K562 (cell line): Measurements from ENCODE around the gene CENPX. TPM values are rescaled to one million over a fixed set of nuclear protein-coding genes. Genes with fewer than 3 reads are reported as not detected.
A peak's percentile ranks its signal among the peaks of the same experiment; 100 is the strongest.

ENCODE experiments used
- ATAC-seq: fragments of 200-7000 bp; cut with Tn5 transposase; 3 replicates; pipeline ENCODE4 v1.9.1; 2020; ENCODE audit warnings: moderate library complexity
- Bru-seq: library from RNA; stranded (reverse); fragments of 400-500 nt; gene quantifications from one replicate; lab custom pipeline; 2021; lab: Mats Ljungman, UMichigan
- BruChase-seq, 2 experiments: library from RNA; stranded (reverse); fragments of 400-500 nt; gene quantifications; one replicate each; lab custom pipeline; 2021; lab: Mats Ljungman, UMichigan
- BruUV-seq: library from RNA; stranded (reverse); fragments of 400-500 nt; replicated peaks from 2 replicates; lab custom pipeline; 2021; lab: Mats Ljungman, UMichigan
- CTCF ChIA-PET: fragments of 300-600 bp; formaldehyde crosslinking; extraction: SDS; loops from one replicate; lab custom pipeline; 2021; ENCODE audit warnings: low intra/inter-chr PET ratio; lab: Yijun Ruan, JAX
- POLR2A ChIA-PET: fragments of 300-600, 350-650 bp; sonication (Branson Sonifier 250); formaldehyde crosslinking; extraction: SDS; loops from one replicate; lab custom pipeline; 2021; ENCODE audit warnings: antibody characterized with exemption, inconsistent platforms; lab: Yijun Ruan, JAX
- DNase-seq, 4 experiments: peaks; one replicate each; pipeline versions ENCODE4 v3.0.0 to v3.0.0-alpha.2; 2011 to 2018; ENCODE audit warnings: low spot score in 3 of 4, mixed read lengths in 3 of 4; ENCODE audit errors: extremely low read depth in 1 of 4
- FAIRE-seq: peaks from 2 replicates; lab custom pipeline; 2011; peaks lifted over from hg19 to GRCh38; lab: Jason Lieb, UNC
- H2AFZ ChIP-seq: 2 replicates; pipeline ENCODE4 v1.6.0; 2011; ENCODE audit warnings: low read depth, low read length, control low read depth, inconsistent platforms
- H3K27ac ChIP-seq: fragments of 200-600 bp; 3 replicates; pipeline ENCODE4 v1.8.0; 2011; ENCODE audit warnings: low read depth, mild to moderate bottlenecking, control low read depth, inconsistent platforms, low read length, moderate library complexity, mixed read lengths; ENCODE audit errors: extremely low read depth
- H3K27me3 ChIP-seq, 2 experiments: fragments of 300-600 bp in 1 of 2; 2 replicates in 1 of 2; 3 replicates in 1 of 2; pipeline versions ENCODE4 v1.6.0 to v1.8.0; 2011; ENCODE audit warnings: inconsistent platforms in 2 of 2, low read length in 2 of 2, mild to moderate bottlenecking in 1 of 2, mixed read lengths in 1 of 2, moderate library complexity in 1 of 2; ENCODE audit not compliant: control insufficient read depth in 2 of 2, insufficient read depth in 2 of 2
- H3K36me3 ChIP-seq: fragments of 300-600 bp; 3 replicates; pipeline ENCODE4 v1.8.0; 2011; ENCODE audit warnings: mild to moderate bottlenecking, low read length, inconsistent platforms; ENCODE audit not compliant: control insufficient read depth, insufficient read depth
- H3K4me1 ChIP-seq, 2 experiments: fragments of 200-600 bp in 1 of 2; replicated peaks in 1 of 2; 2 replicates in 1 of 2; 3 replicates in 1 of 2; pipeline versions ENCODE4 v1.5.1 to v1.8.0; 2011; ENCODE audit warnings: inconsistent platforms in 2 of 2, low read length in 2 of 2, mild to moderate bottlenecking in 1 of 2, mixed read lengths in 1 of 2, moderate library complexity in 1 of 2; ENCODE audit not compliant: control insufficient read depth in 2 of 2, insufficient read depth in 2 of 2
- H3K4me2 ChIP-seq: 2 replicates; pipeline ENCODE4 v1.6.1; 2011; ENCODE audit warnings: low read length, control low read depth, inconsistent platforms, mixed read lengths; ENCODE audit not compliant: insufficient read depth
- H3K4me3 ChIP-seq: fragments of 200-600 bp; sonication (generic), shearing (Covaris generic); 2 replicates; pipeline ENCODE4 v1.5.1; 2016; ENCODE audit warnings: control low read depth, inconsistent platforms
- H3K79me2 ChIP-seq: fragments of 200-600 bp; 3 replicates; pipeline ENCODE4 v1.8.0; 2011; ENCODE audit warnings: low read length, inconsistent platforms; ENCODE audit not compliant: control insufficient read depth, insufficient read depth
- H3K9ac ChIP-seq, 2 experiments: 2 replicates each; pipeline versions ENCODE4 v1.6.0 to v1.6.1; 2011; ENCODE audit warnings: low read depth in 2 of 2, low read length in 2 of 2, control low read depth in 1 of 2, inconsistent platforms in 1 of 2, mild to moderate bottlenecking in 1 of 2, mixed read lengths in 1 of 2; ENCODE audit not compliant: insufficient read depth in 1 of 2
- H3K9me1 ChIP-seq: one replicate; pipeline ENCODE4 v1.6.0; 2011; ENCODE audit warnings: inconsistent platforms, mild to moderate bottlenecking, low read length, moderate library complexity; ENCODE audit not compliant: control insufficient read depth, insufficient read depth
- H3K9me3 ChIP-seq: replicated peaks from 2 replicates; pipeline ENCODE4 v1.5.1; 2011; ENCODE audit warnings: low read depth, low read length, inconsistent platforms; ENCODE audit not compliant: control insufficient read depth, insufficient read depth
- H4K20me1 ChIP-seq: replicated peaks from 2 replicates; pipeline ENCODE4 v1.6.1; 2011; ENCODE audit warnings: low read length, inconsistent platforms, mixed read lengths; ENCODE audit not compliant: control insufficient read depth, insufficient read depth
- BMI1 ChIP-seq: fragments of 150-350 bp; IDR thresholded peaks from 2 replicates; pipeline ENCODE4 v1.6.1; 2014; ENCODE audit warnings: low read length
- EP400 ChIP-seq: fragments of 450-650 bp; IDR thresholded peaks from 2 replicates; pipeline ENCODE4 v1.6.1; 2017; ENCODE audit warnings: antibody characterized with exemption, mild to moderate bottlenecking, moderate library complexity
- ETV6 ChIP-seq, 3 experiments: fragments of 150-350 bp in 1 of 3; sonication (generic) in 1 of 3; formaldehyde crosslinking in 1 of 3; IDR thresholded peaks; 2 replicates each; pipeline versions ENCODE4 v1.6.1 to v1.8.0; 2014 to 2022; ENCODE audit warnings: borderline replicate concordance in 2 of 3, low read depth in 2 of 3, antibody characterized with exemption in 1 of 3, low read length in 1 of 3, mild to moderate bottlenecking in 1 of 3, missing genetic modification reagents in 1 of 3
- FOS ChIP-seq: IDR thresholded peaks from 3 replicates; pipeline ENCODE4 v1.6.1; 2011; ENCODE audit not compliant: insufficient read length; ENCODE audit errors: extremely low read depth
- HMG20A ChIP-seq: fragments of 450-650 bp; formaldehyde crosslinking; conservative IDR thresholded peaks from 2 replicates; pipeline ENCODE4 v1.4.0; 2020; ENCODE audit warnings: mild to moderate bottlenecking, mixed read lengths
- LCOR ChIP-seq: sonication (generic); formaldehyde crosslinking; IDR thresholded peaks from 2 replicates; pipeline ENCODE4 v1.8.0; 2022; ENCODE audit warnings: mild to moderate bottlenecking, missing genetic modification reagents
- SMARCB1 ChIP-seq: IDR thresholded peaks from 2 replicates; pipeline ENCODE4 v1.6.1; 2011; ENCODE audit warnings: improper control_type of control experiment, low read depth; ENCODE audit not compliant: insufficient read length
- ZBTB2 ChIP-seq: fragments of 450-650 bp; IDR thresholded peaks from 2 replicates; pipeline ENCODE4 v1.6.1; 2016; ENCODE audit warnings: antibody characterized with exemption
- ZNF124 ChIP-seq: sonication (generic); formaldehyde crosslinking; IDR thresholded peaks from 2 replicates; pipeline ENCODE4 v1.8.1; 2022; ENCODE audit warnings: missing genetic modification reagents
- WGBS: fragments of 100-300 bp; shearing (Covaris generic); methylation state at CpG from one replicate; pipeline ENCODE4 v1.1.6; 2016; ENCODE audit warnings: low coverage, mixed read lengths; ENCODE audit not compliant: insufficient coverage; ENCODE audit errors: missing lambda C conversion rate; 5-methylcytosine and 5-hydroxymethylcytosine counted together
- in situ Hi-C: fragments of 300-500 bp; cut with MboI; formaldehyde crosslinking; loops from 4 replicates; pipeline ENCODE4 v1.15.0; 2018; ENCODE audit warnings: inconsistent platforms, mixed read lengths
- intact Hi-C: fragments of 100-400 bp; cut with micrococcal nuclease; formaldehyde crosslinking; loops from 2 replicates; pipeline ENCODE4 v1.14.2; 2022
- long read RNA-seq, 3 experiments: library from polyadenylated mRNA in 2 of 3; library from RNA in 1 of 3; unstranded in 2 of 3; stranded (forward) in 1 of 3; transcript quantifications; one replicate each; pipeline ENCODE4 v2.0.0, GENCODE V29; 2019 to 2022
- polyA minus RNA-seq, 3 experiments: library from RNA; depleted of rRNA, polyadenylated mRNA; stranded (reverse); fragments of >200 nt; gene quantifications; 2 replicates each; pipeline ENCODE4 v1.2.3, GENCODE V29; 2011
- polyA plus RNA-seq, 8 experiments: library from polyadenylated mRNA; depleted of rRNA in 4 of 8; stranded (reverse) in 5 of 8; unstranded in 3 of 8; fragments of >200 nt; fragmentation: Nextera tagmentation in 2 of 8; fragmentation: Illumina TruSeq in 1 of 8; extraction: Ambion mirVana in 2 of 8; extraction: Trizol in 1 of 8; gene quantifications; 2 replicates each; pipeline versions ENCODE4 v1.2.1 to v1.2.3, GENCODE V29; 2011 to 2014; ENCODE audit warnings: inconsistent platforms in 1 of 8, missing spikeins in 1 of 8
- total RNA-seq, 7 experiments: library from RNA; depleted of rRNA in 6 of 7; stranded (reverse); fragments of >200 nt in 6 of 7; fragmentation: Illumina TruSeq in 2 of 7; extraction: Trizol in 2 of 7; gene quantifications; 2 replicates each; pipeline versions ENCODE4 v1.2.1 to v1.2.3, GENCODE V29; 2011 to 2021; ENCODE audit warnings: low replicate concordance in 1 of 7
- TF ChIP-seq, protein P1 (sequence below): IDR thresholded peaks from 2 replicates; pipeline ENCODE4 v1.6.1; 2011; ENCODE audit not compliant: insufficient read length; ENCODE audit errors: extremely low read depth

The CENPX gene
- 52.2 and 175 TPM in 2 replicates for total RNA-seq (2011; cell fraction: chromatin; rRNA removed; ENCODE audit: low replicate concordance)
- 218 and 267 TPM in 2 replicates for total RNA-seq (2011; cell fraction: nucleolus; rRNA removed)
- total RNA-seq (2011; cell fraction: nucleoplasm; rRNA removed): 117 and 130 TPM in 2 replicates
- 318 and 420 TPM in 2 replicates for total RNA-seq (2014; rRNA removed)
- total RNA-seq (2014; rRNA removed; fragmentation: Illumina TruSeq; extraction: Trizol): 46.8 and 67.9 TPM in 2 replicates
- total RNA-seq (2015; rRNA removed; fragmentation: Illumina TruSeq; extraction: Trizol): 124 and 127 TPM in 2 replicates
- 267 and 275 TPM in 2 replicates for total RNA-seq (2021)
- polyA plus RNA-seq (2011; rRNA removed): 170 and 181 TPM in 2 replicates
- polyA plus RNA-seq (2011; cell fraction: cytosol; rRNA removed): 177 and 348 TPM in 2 replicates
- 315 and 491 TPM in 2 replicates for polyA plus RNA-seq (2011; cell fraction: nucleus; rRNA removed)
- 133 and 234 TPM in 2 replicates for polyA plus RNA-seq (2012)
- polyA plus RNA-seq (2014; fragmentation: Illumina TruSeq; extraction: Trizol): 115 and 158 TPM in 2 replicates
- 100 to 1,000 TPM in 1 of 2 experiments, 10 to 100 TPM in 1; 32.7 to 113 TPM for polyA plus RNA-seq (2014; fragmentation: Nextera tagmentation; extraction: Ambion mirVana)
- polyA plus RNA-seq (2014; rRNA removed): 352 and 375 TPM in 2 replicates
- 20.5 and 34.2 TPM in 2 replicates for polyA minus RNA-seq (2011; rRNA and poly(A)+ RNA removed)
- polyA minus RNA-seq (2011; cell fraction: cytosol; rRNA and poly(A)+ RNA removed): 62.7 and 65.0 TPM in 2 replicates
- polyA minus RNA-seq (2011; cell fraction: nucleus; rRNA and poly(A)+ RNA removed): 51.4 and 58.3 TPM in 2 replicates
- Bru-seq, nascent RNA: percentile 92 among the genes with signal in this experiment
- BruChase-seq, experiment 1, labeled RNA remaining after a 2-hour chase: percentile 80 among the genes with signal in this experiment
- percentile 81 among the genes with signal in this experiment for BruChase-seq, experiment 2, labeled RNA remaining after a 6-hour chase
- long read RNA-seq, experiment 1, transcript CENPX-202 (5 exons, 805 nt): major isoform, 330 of 837 reads
- long read RNA-seq, experiment 1, transcript CENPX-208 (5 exons, 799 nt): minor isoform, 30 of 837 reads
- long read RNA-seq, experiment 1, transcript CENPX-201 (4 exons, 751 nt): minor isoform, 218 of 837 reads
- long read RNA-seq, experiment 1, transcript CENPX-209 (5 exons, 882 nt): minor isoform, 38 of 837 reads
- long read RNA-seq, experiment 1, partial matches to known transcripts: 69 of 837 reads
- long read RNA-seq, experiment 1, other reads (novel, unspliced or antisense): 58 of 837 reads
- long read RNA-seq, experiment 2, transcript CENPX-201 (4 exons, 751 nt): minor isoform, 50 of 237 reads
- long read RNA-seq, experiment 2, transcript CENPX-202 (5 exons, 805 nt): major isoform, 85 of 237 reads
- long read RNA-seq, experiment 2, transcript CENPX-205 (4 exons, 752 nt): minor isoform, 9 of 237 reads
- long read RNA-seq, experiment 2, transcript CENPX-208 (5 exons, 799 nt): minor isoform, 9 of 237 reads
- long read RNA-seq, experiment 2, partial matches to known transcripts: 33 of 237 reads
- long read RNA-seq, experiment 2, other reads (novel, unspliced or antisense): 34 of 237 reads
- long read RNA-seq, experiment 3, transcript CENPX-202 (5 exons, 805 nt): major isoform, 167 of 419 reads
- long read RNA-seq, experiment 3, transcript CENPX-205 (4 exons, 752 nt): minor isoform, 19 of 419 reads
- long read RNA-seq, experiment 3, transcript CENPX-209 (5 exons, 882 nt): minor isoform, 20 of 419 reads
- long read RNA-seq, experiment 3, transcript CENPX-201 (4 exons, 751 nt): minor isoform, 124 of 419 reads
- long read RNA-seq, experiment 3, partial matches to known transcripts: 26 of 419 reads
- long read RNA-seq, experiment 3, other reads (novel, unspliced or antisense): 29 of 419 reads

GRCh38 chr17:82022310-82022980 lies at the start of gene CENPX:
Gene CENPX (minus strand): TSS chr17:82022878. CDS start chr17:82022861, 17 bp downstream.
- ATAC-seq (peak; percentile 2; the same call in 1 of the 3 replicates), DNase-seq (no peak), FAIRE-seq (no peak)
- intact Hi-C loops: loop anchor here (2.0 to 5.0 kb wide), 2 partner anchors 45 to 162 kb away; partner anchors contain the start of genes ASPSCR1 and P4HB
- Histone ChIP-seq H3K4me1 (peaks cover 14 to 91% of the 10 kb centered on the region in 2 experiments), H3K9me1 (no peaks in the 10 kb centered on the region), H3K27me3 (no peaks in the 10 kb centered on the region), H3K9ac (peak within 1 kb of the TSS; percentile 75 to 97), H3K4me2 (peak within 1 kb of the TSS; percentile 84), H3K36me3 (peaks cover 30% of the 10 kb centered on the region; the same call in 1 of the 3 replicates), H3K4me3 (peak within 1 kb of the TSS; percentile 91), H3K27ac (peak within 1 kb of the TSS; percentile 77), H4K20me1 (peaks cover 17% of the 10 kb centered on the region), H3K9me3 (no peaks in the 10 kb centered on the region), H3K79me2 (peaks cover 36% of the 10 kb centered on the region), H2AFZ (peak within 1 kb of the TSS; percentile 71)
- BruUV-seq: TSS peak; percentile 69
- ChIA-PET CTCF (interaction anchor here (1.2 to 6.6 kb wide), 2 partner anchors 63 to 532 kb away, joined by 4 to 103 read pairs; partner anchors contain the start of gene NOTUM), POLR2A (interaction anchor here (0.5 to 5.0 kb wide), 13 partner anchors 9 to 306 kb away, joined by 3 to 51 read pairs (median 3); partner anchors contain the start of genes ALYREF, ANAPC11, ASPSCR1 and DCXR)
- WGBS: under 1% methylated on average over 39 of the region's 64 CpGs
- in situ Hi-C loops: no loop called here
- TF ChIP-seq BMI1: no peak
- TF ChIP-seq ETV6 (IDR thresholded peaks at IDR 0.05; ENCODE audit: borderline replicate concordance in 1 of 2, low read depth in 2 of 2, low read length in 1 of 2): no peak
- no peak for TF ChIP-seq ETV6 (CRISPR knock-in tag; IDR thresholded peaks at IDR 0.05; ENCODE audit: borderline replicate concordance)
- TF ChIP-seq ZBTB2: no peak
- TF ChIP-seq HMG20A (CRISPR knock-in tag): no peak
- TF ChIP-seq FOS: no peak
- TF ChIP-seq, protein P1, sequence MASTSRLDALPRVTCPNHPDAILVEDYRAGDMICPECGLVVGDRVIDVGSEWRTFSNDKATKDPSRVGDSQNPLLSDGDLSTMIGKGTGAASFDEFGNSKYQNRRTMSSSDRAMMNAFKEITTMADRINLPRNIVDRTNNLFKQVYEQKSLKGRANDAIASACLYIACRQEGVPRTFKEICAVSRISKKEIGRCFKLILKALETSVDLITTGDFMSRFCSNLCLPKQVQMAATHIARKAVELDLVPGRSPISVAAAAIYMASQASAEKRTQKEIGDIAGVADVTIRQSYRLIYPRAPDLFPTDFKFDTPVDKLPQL: no peak
- TF ChIP-seq EP400: peak; percentile 59; the same call in 1 of the 2 replicates
- TF ChIP-seq SMARCB1: no peak
- TF ChIP-seq ZNF124 (CRISPR knock-in tag): no peak
- no peak for TF ChIP-seq LCOR
